ENCODE results near the gene ALG3. TPM values are rescaled to one million over a fixed set of nuclear protein-coding genes. Genes with fewer than 3 reads are reported as not detected.
A peak's percentile ranks its signal among the peaks of the same experiment; 100 is the strongest.

The ALG3 gene
- total RNA-seq, 1 donor from 2014 or later = 38.6 TPM

GRCh38 chr3:184241447-184242296, 7.1 kb downstream of the ALG3 start:
- H3K27me3 Mint-ChIP-seq (ENCODE audit: unreplicated experiment) = peaks cover 11% of the 10 kb centered on the region
- H3K36me3 Mint-ChIP-seq (ENCODE audit: low read depth, unreplicated experiment) = peaks cover 31% of the 10 kb centered on the region
- no peak for TF ChIP-seq CTCF (IDR thresholded peaks at IDR 0.05; ENCODE audit: unreplicated experiment)
- H3K27ac Mint-ChIP-seq (ENCODE audit: unreplicated experiment) = no peak overlapping the region
- H3K9me3 Mint-ChIP-seq (ENCODE audit: unreplicated experiment) = no peaks in the 10 kb centered on the region
- DNase-seq (ENCODE audit: low spot score) = peak; percentile 67
- H3K4me1 Mint-ChIP-seq (ENCODE audit: unreplicated experiment) = peaks cover 5% of the 10 kb centered on the region
- H3K4me3 Mint-ChIP-seq (ENCODE audit: unreplicated experiment) = no peak overlapping the region

GRCh38 chr3:184241141-184241446, 7.7 kb downstream of the ALG3 start:
- no peaks in the 10 kb centered on the region for H3K9me3 Mint-ChIP-seq (ENCODE audit: unreplicated experiment)
- no peak overlapping the region for H3K4me3 Mint-ChIP-seq (ENCODE audit: unreplicated experiment)
- TF ChIP-seq CTCF (IDR thresholded peaks at IDR 0.05; ENCODE audit: unreplicated experiment) = no peak
- H3K27ac Mint-ChIP-seq (ENCODE audit: unreplicated experiment) = no peak overlapping the region
- peaks cover 11% of the 10 kb centered on the region for H3K27me3 Mint-ChIP-seq (ENCODE audit: unreplicated experiment)
- H3K36me3 Mint-ChIP-seq (ENCODE audit: low read depth, unreplicated experiment) = peaks cover 30% of the 10 kb centered on the region
- no peak for DNase-seq (ENCODE audit: low spot score)
- peaks cover 5% of the 10 kb centered on the region for H3K4me1 Mint-ChIP-seq (ENCODE audit: unreplicated experiment)

DNA sequence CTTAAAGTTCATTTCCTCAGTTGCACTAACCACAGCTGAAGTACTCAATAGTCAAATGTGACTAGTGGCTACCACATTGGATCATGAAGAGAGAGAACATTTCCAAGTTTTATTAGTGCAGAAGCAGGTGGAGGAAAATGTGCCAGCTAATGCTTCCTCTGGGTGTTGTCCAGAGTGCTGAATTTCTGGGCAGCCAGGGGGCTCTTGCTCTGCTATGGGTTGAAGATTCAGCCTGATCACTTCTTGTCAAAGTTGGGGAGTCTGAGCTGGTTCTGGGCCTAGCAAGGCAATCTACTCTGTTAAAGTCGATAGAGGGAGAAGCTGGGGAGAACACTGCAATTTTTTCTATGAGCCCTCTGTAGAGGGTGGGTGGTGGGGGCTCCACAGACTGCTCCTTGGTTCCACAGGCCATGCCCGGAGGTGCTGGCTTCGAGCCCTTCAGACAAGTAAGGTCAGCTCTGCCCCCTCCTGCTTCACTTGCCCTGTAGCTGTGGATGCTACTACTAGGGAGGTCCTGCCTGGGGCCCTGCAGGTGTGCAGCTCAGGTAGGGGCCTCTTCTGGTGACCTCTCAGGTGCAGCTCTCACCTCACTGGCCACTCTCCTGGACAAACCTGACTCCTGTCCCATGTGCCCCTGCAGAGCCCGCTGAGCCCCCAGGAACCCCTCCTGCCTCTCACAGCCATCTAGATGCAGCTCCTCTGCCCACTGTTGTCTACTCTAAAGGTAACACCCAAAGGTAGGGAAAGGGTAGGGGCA, 8.2 kb downstream of the ALG3 start:
- Mint-ChIP-seq H3K4me3 (ENCODE audit: unreplicated experiment) (no peak overlapping the region), H3K27ac (ENCODE audit: unreplicated experiment) (no peak overlapping the region), H3K9me3 (ENCODE audit: unreplicated experiment) (no peaks in the 10 kb centered on the region), H3K27me3 (ENCODE audit: unreplicated experiment) (peaks cover 15% of the 10 kb centered on the region), H3K36me3 (ENCODE audit: low read depth, unreplicated experiment) (peaks cover 27% of the 10 kb centered on the region), H3K4me1 (ENCODE audit: unreplicated experiment) (peaks cover 9% of the 10 kb centered on the region)
- TF ChIP-seq CTCF (IDR thresholded peaks at IDR 0.05; ENCODE audit: unreplicated experiment) = no peak
- DNase-seq (ENCODE audit: low spot score) = peak; percentile 58

- no peak for DNase-seq (ENCODE audit: low spot score)
- H3K4me3 Mint-ChIP-seq (ENCODE audit: unreplicated experiment) = no peak overlapping the region
- H3K9me3 Mint-ChIP-seq (ENCODE audit: unreplicated experiment) = no peaks in the 10 kb centered on the region
- peaks cover 12% of the 10 kb centered on the region for H3K4me1 Mint-ChIP-seq (ENCODE audit: unreplicated experiment)
- peaks cover 22% of the 10 kb centered on the region for H3K36me3 Mint-ChIP-seq (ENCODE audit: low read depth, unreplicated experiment)
- peaks cover 17% of the 10 kb centered on the region for H3K27me3 Mint-ChIP-seq (ENCODE audit: unreplicated experiment)
- no peak for TF ChIP-seq CTCF (IDR thresholded peaks at IDR 0.05; ENCODE audit: unreplicated experiment)
- no peak overlapping the region for H3K27ac Mint-ChIP-seq (ENCODE audit: unreplicated experiment)
Observed at GRCh38 chr3:184239708-184240107, 9.1 kb downstream of the ALG3 start.

DNA sequence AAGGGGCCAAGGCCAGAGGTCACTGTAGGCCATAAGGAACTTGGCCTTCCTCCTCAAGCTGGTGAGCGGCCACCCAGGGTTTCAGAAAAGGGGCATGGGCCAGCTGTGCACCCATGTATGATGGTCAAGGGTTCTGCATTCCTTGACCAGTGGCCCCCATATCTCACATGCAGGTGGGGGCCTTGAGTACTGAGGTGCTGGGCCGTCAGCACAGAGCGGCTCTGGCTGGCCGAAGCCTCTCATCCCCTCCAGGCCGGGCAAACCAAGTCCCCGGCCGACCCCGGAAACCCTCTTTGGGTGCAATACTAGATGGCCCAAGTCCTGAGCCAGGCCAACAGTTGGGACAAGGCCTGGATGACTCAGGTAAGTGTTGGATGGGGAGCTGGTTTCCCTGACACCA, 9.5 kb downstream of the ALG3 start:
- peaks cover 16% of the 10 kb centered on the region for H3K27me3 Mint-ChIP-seq (ENCODE audit: unreplicated experiment)
- H3K4me3 Mint-ChIP-seq (ENCODE audit: unreplicated experiment) = no peak overlapping the region
- peaks cover 12% of the 10 kb centered on the region for H3K4me1 Mint-ChIP-seq (ENCODE audit: unreplicated experiment)
- H3K27ac Mint-ChIP-seq (ENCODE audit: unreplicated experiment) = peak overlapping the region; percentile 67
- peaks cover 18% of the 10 kb centered on the region for H3K36me3 Mint-ChIP-seq (ENCODE audit: low read depth, unreplicated experiment)
- no peak for TF ChIP-seq CTCF (IDR thresholded peaks at IDR 0.05; ENCODE audit: unreplicated experiment)
- no peaks in the 10 kb centered on the region for H3K9me3 Mint-ChIP-seq (ENCODE audit: unreplicated experiment)
- DNase-seq (ENCODE audit: low spot score) = no peak

Measured in endothelial cell (in vitro differentiated cells).